Measurements from ENCODE around the gene DDX42. TPM values are rescaled to one million over a fixed set of nuclear protein-coding genes. Genes with fewer than 3 reads are reported as not detected.
"Not testable (repeated sequence)": the region's sequence is repeated elsewhere in the genome, so short reads cannot be mapped to it uniquely, and the experiment has no call there.

Gene DDX42
- total and polyA plus RNA-seq, 9 of the 15 experiments (the other 6 are each of a cell fraction or from before 2014, with no cell fraction given) = 16.5 to 149 (median 87.6) TPM

DNA sequence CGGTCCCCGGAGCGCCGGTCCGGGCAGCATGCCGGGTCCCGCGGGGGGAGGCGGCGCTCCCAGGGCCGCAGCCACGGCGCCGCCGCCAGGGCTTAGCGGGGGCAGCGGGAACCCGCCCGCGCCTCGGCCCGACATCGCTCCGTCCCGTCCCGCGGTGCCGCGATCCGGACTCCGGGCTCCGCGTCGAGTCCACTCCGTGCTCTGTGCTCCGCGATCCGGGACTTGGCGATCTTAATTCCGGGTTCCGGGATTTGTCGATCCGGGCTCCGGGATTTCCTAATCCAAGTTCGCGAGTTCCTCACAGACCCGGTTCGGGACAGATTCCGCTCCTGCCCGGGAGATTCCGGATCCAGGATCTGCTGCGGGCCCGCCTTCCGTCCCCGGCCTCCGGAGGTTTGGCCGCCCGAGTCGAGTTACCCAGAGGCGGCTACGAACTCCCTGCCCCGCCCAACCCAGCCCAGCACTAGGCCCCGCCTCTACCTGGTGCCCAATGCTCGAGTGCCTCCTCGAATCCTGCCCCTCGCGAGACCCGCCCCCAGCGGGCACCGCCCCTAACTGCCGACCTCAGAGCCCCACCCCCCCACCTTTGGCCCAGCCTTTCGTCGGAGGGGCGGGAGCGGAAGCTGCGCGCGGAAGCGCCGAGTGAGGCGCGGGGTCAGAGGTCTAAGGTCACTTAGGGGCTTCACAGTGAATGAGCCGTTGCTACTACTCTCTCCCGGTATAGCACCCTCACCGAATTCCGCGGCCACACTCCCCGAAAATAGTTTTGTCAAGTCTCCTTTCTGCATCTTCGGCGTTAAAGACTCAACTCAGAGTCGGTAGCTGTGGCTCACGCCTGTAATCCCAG, 68.8 kb downstream of the DDX42 start, which contains the start of gene SMARCD2 (continued):
- TF ChIP-seq, protein P1, sequence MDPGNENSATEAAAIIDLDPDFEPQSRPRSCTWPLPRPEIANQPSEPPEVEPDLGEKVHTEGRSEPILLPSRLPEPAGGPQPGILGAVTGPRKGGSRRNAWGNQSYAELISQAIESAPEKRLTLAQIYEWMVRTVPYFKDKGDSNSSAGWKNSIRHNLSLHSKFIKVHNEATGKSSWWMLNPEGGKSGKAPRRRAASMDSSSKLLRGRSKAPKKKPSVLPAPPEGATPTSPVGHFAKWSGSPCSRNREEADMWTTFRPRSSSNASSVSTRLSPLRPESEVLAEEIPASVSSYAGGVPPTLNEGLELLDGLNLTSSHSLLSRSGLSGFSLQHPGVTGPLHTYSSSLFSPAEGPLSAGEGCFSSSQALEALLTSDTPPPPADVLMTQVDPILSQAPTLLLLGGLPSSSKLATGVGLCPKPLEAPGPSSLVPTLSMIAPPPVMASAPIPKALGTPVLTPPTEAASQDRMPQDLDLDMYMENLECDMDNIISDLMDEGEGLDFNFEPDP (CRISPR knock-in tag; IDR thresholded peaks at IDR 0.05) = 0 out of 2 replicates have a peak, but pooled peaks have one; percentile 43
- TF ChIP-seq XRCC4 (IDR thresholded peaks at IDR 0.05; ENCODE audit: extremely low read depth, insufficient read depth, insufficient read length) = no peak

DNA sequence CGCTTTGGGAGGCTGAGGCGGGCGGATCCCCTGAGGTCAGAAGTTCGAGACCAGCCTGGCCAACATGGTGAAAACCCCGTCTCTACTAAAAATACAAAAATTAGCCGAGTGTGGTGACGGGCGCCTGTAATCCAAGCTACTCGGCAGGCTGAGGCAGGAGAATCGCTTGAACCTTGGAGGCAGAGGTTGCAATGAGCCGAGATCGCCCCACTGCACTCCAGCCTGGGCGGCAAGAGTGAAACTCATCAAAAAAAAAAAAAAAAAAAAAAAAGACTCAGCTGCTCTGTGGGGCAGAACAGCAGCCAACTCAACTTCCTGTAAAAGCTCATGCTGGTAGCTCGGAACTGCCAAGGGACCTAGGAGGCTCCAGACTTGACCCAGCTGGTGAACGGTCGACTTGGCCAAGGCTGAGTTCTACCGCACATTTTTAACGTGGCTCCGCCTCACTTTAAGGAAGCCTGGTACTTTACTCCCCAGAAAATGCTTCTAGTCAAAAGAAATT, 69.5 kb downstream of the DDX42 start:
- Histone ChIP-seq H3K79me2 (ENCODE audit: control insufficient read depth, insufficient read depth, low read length) (peaks cover 46% of the 10 kb centered on the region), H3K4me2 (ENCODE audit: insufficient read depth, low read length) (peak overlapping the region; percentile 71), H3K9ac (ENCODE audit: insufficient read depth in 1 of 2, low read depth in 2 of 2, low read length in 2 of 2) (peak overlapping the region; percentile 75 to 89), H3K4me3 (peak overlapping the region; percentile 95), H3K27ac (ENCODE audit: extremely low read depth, low read depth, low read length) (peak overlapping the region; percentile 93), H3K4me1 (replicated peaks in 1 of 2; ENCODE audit: control insufficient read depth in 2 of 2, insufficient read depth in 2 of 2, low read length in 2 of 2) (peaks cover 26 to 45% of the 10 kb centered on the region in 2 experiments), H2AFZ (ENCODE audit: low read depth, low read length) (peak overlapping the region; percentile 82), H3K36me3 (ENCODE audit: control insufficient read depth, insufficient read depth, low read length) (peaks cover 12% of the 10 kb centered on the region; the same call in 1 of the 3 replicates)
- POLR2A ChIA-PET = interaction anchor here (0.8 to 5.8 kb wide), 7 partner anchors 10 to 168 kb away, joined by 3 to 66 read pairs (median 5); partner anchors contain the start of genes CCDC47, DDX42, FTSJ3 and PSMC5
- ATAC-seq (peak; percentile 1; the same call in 1 of the 3 replicates), DNase-seq (ENCODE audit: extremely low read depth in 1 of 4, low spot score in 3 of 4) (peak in 1 of 4 experiments; percentile 52), FAIRE-seq (peak; percentile 82)
- TSS peak; percentile 93 for BruUV-seq (replicated peaks)
- under 1% methylated on average over 18 of the region's 19 CpGs for WGBS (ENCODE audit: insufficient coverage, low coverage, missing lambda C conversion rate)
- in situ Hi-C loops (cut with MboI) (loop anchor here (25.0 kb wide), 1 partner anchor 406 kb away; the partner anchor contains the start of gene CYB561), intact Hi-C loops (cut with micrococcal nuclease) (loop anchor here (1.0 to 10.0 kb wide), 4 partner anchors 16 to 409 kb away; partner anchors contain the start of genes CCDC47, FTSJ3, MAP3K3 and PSMC5)
- H3K9me3 ChIP-seq (replicated peaks; ENCODE audit: control insufficient read depth, insufficient read depth, low read depth, low read length); H4K20me1 ChIP-seq (replicated peaks; ENCODE audit: control insufficient read depth, insufficient read depth, low read length); CTCF ChIA-PET (ENCODE audit: low intra/inter-chr PET ratio); H3K9me1 ChIP-seq (ENCODE audit: control insufficient read depth, insufficient read depth, low read length); H3K27me3 ChIP-seq (ENCODE audit: control insufficient read depth in 2 of 2, insufficient read depth in 2 of 2, low read length in 2 of 2): not testable (repeated sequence)
- TF ChIP-seq NR2C2 (CRISPR knock-in tag; IDR thresholded peaks at IDR 0.05) (0 out of 2 replicates have a peak, but pooled peaks have one; percentile 73), NR2C2 (tag; IDR thresholded peaks at IDR 0.05) (peak; percentile 99), HDGF (IDR thresholded peaks at IDR 0.05) (0 out of 2 replicates have a peak, but pooled peaks have one; percentile 39), ZNF589 (CRISPR knock-in tag; IDR thresholded peaks at IDR 0.05; ENCODE audit: low read depth) (peak; percentile 4; the same call in 1 of the 2 replicates), HDAC8 (tag; IDR thresholded peaks at IDR 0.05) (peak; percentile 26; the same call in 1 of the 2 replicates), HLTF (IDR thresholded peaks at IDR 0.05) (0 out of 2 replicates have a peak, but pooled peaks have one; percentile 73), ARID1B (IDR thresholded peaks at IDR 0.05) (peak; percentile 24)
- TF ChIP-seq, protein P2, sequence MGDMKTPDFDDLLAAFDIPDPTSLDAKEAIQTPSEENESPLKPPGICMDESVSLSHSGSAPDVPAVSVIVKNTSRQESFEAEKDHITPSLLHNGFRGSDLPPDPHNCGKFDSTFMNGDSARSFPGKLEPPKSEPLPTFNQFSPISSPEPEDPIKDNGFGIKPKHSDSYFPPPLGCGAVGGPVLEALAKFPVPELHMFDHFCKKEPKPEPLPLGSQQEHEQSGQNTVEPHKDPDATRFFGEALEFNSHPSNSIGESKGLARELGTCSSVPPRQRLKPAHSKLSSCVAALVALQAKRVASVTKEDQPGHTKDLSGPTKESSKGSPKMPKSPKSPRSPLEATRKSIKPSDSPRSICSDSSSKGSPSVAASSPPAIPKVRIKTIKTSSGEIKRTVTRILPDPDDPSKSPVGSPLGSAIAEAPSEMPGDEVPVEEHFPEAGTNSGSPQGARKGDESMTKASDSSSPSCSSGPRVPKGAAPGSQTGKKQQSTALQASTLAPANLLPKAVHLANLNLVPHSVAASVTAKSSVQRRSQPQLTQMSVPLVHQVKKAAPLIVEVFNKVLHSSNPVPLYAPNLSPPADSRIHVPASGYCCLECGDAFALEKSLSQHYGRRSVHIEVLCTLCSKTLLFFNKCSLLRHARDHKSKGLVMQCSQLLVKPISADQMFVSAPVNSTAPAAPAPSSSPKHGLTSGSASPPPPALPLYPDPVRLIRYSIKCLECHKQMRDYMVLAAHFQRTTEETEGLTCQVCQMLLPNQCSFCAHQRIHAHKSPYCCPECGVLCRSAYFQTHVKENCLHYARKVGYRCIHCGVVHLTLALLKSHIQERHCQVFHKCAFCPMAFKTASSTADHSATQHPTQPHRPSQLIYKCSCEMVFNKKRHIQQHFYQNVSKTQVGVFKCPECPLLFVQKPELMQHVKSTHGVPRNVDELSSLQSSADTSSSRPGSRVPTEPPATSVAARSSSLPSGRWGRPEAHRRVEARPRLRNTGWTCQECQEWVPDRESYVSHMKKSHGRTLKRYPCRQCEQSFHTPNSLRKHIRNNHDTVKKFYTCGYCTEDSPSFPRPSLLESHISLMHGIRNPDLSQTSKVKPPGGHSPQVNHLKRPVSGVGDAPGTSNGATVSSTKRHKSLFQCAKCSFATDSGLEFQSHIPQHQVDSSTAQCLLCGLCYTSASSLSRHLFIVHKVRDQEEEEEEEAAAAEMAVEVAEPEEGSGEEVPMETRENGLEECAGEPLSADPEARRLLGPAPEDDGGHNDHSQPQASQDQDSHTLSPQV (IDR thresholded peaks at IDR 0.05) = peak; percentile 25; the same call in 1 of the 2 replicates
- TF ChIP-seq, protein P3, sequence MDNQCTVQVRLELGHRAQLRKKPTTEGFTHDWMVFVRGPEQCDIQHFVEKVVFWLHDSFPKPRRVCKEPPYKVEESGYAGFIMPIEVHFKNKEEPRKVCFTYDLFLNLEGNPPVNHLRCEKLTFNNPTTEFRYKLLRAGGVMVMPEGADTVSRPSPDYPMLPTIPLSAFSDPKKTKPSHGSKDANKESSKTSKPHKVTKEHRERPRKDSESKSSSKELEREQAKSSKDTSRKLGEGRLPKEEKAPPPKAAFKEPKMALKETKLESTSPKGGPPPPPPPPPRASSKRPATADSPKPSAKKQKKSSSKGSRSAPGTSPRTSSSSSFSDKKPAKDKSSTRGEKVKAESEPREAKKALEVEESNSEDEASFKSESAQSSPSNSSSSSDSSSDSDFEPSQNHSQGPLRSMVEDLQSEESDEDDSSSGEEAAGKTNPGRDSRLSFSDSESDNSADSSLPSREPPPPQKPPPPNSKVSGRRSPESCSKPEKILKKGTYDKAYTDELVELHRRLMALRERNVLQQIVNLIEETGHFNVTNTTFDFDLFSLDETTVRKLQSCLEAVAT (IDR thresholded peaks at IDR 0.05) = 0 out of 4 replicates have a peak, but pooled peaks of 1 of the 2 experiments have one; percentile 60
